Motor neuron (in vitro differentiated cells): ENCODE results near the gene SV2C. TPM values are rescaled to one million over a fixed set of nuclear protein-coding genes. Genes with fewer than 3 reads are reported as not detected.
A peak's percentile ranks its signal among the peaks of the same experiment; 100 is the strongest.
"Not testable (repeated sequence)": the region's sequence is repeated elsewhere in the genome, so short reads cannot be mapped to it uniquely, and the experiment has no call there.

ENCODE experiments used
- ATAC-seq, 8 experiments: fragments of 200-7000 bp; cut with Tn5 transposase; replicated peaks in 6 of 8; 2 replicates each; pipeline ENCODE4 v1.8.0; 2021; ENCODE audit warnings: mild to moderate bottlenecking in 8 of 8, moderate library complexity in 8 of 8
- H3K27ac ChIP-seq, 2 donors: fragments of 250-450 bp; sonication (Bioruptor Pico); 2 replicates each; pipeline ENCODE4 v1.9.0; 2021; ENCODE audit warnings: antibody characterized with exemption in 2 of 2, mild to moderate bottlenecking in 2 of 2, moderate library complexity in 1 of 2
- H3K4me1 ChIP-seq, 2 donors: fragments of 250-450 bp; sonication (Bioruptor Pico); replicated peaks in 1 of 2; 2 replicates each; pipeline ENCODE4 v1.6.1; 2021; ENCODE audit warnings: antibody characterized with exemption in 2 of 2, mild to moderate bottlenecking in 2 of 2, moderate library complexity in 1 of 2
- H3K4me3 ChIP-seq, 5 donors: fragments of 250-450 bp; sonication (Bioruptor Pico); 2 replicates each; pipeline ENCODE4 v1.9.0; 2021; ENCODE audit warnings: antibody characterized with exemption in 5 of 5, mild to moderate bottlenecking in 5 of 5, moderate library complexity in 4 of 5
- WGBS, 10 experiments: fragments of 450-650 bp; shearing (Covaris generic); methylation state at CpG; one replicate each; pipeline ENCODE4 v1.0.0; 2022; 5-methylcytosine and 5-hydroxymethylcytosine counted together
- in situ Hi-C, 9 experiments: fragments of 400-800 bp; cut with MboI; loops; one replicate each; pipeline ENCODE4 v1.15.0; 2021; ENCODE audit warnings: low sequenced_read_pairs in 9 of 9, low pct_unique_long_range_greater_than_20kb in 2 of 9; ENCODE audit not compliant: unreplicated experiment in 9 of 9
- total RNA-seq, 8 experiments: library from RNA; unstranded; fragments of 300-600 nt; gene quantifications; 2 replicates each; pipeline versions ENCODE4 v1.2.3 to v1.2.4, GENCODE V29; 2022

SV2C gene
- total RNA-seq, 8 experiments from 2014 or later = 0.20 to 21.8 (median 11.5) TPM

- in situ Hi-C loops = no loop called here
- no peak for ATAC-seq
- H3K4me3 ChIP-seq = no peak overlapping the region
- 0 to 63% (median 20%) methylated on average over 1 to 2 of the region's 2 CpGs; no CpG with 5 or more reads in 6 of the 10 experiments for WGBS, 10 experiments
- no peak overlapping the region for H3K27ac ChIP-seq
- peaks cover 8 to 14% of the 10 kb centered on the region in 2 donors for H3K4me1 ChIP-seq
Measured at GRCh38 chr5:76223696-76224095, 140.5 kb downstream of the SV2C start.

GRCh38 chr5:76224898-76225297 lies 141.7 kb downstream of the SV2C start:
- Histone ChIP-seq H3K4me1 (peaks cover 8 to 14% of the 10 kb centered on the region in 2 donors), H3K27ac (no peak overlapping the region), H3K4me3 (no peak overlapping the region)
- in situ Hi-C loops = loop anchor here in 1 of 9 experiments (25.0 kb wide), 1 partner anchor 488 kb away; no protein-coding TSS in a partner anchor
- ATAC-seq = peak in 3 of 8 experiments; percentile 30 to 73 (median 31)
- 8 to 80% (median 40%) methylated on average over 1 of the region's 1 CpG; no CpG with 5 or more reads in 3 of the 10 experiments for WGBS, 10 experiments

- peaks cover 8 to 14% of the 10 kb centered on the region in 2 donors for H3K4me1 ChIP-seq
- in situ Hi-C loops = loop anchor here in 1 of 9 experiments (25.0 kb wide), 1 partner anchor 488 kb away; no protein-coding TSS in a partner anchor
- 18 to 100% (median 94%) methylated on average over 1 to 2 of the region's 2 CpGs; no CpG with 5 or more reads in 2 of the 10 experiments for WGBS, 10 experiments
- ATAC-seq = no peak
- no peak overlapping the region for H3K4me3 ChIP-seq
- H3K27ac ChIP-seq = no peak overlapping the region
Measured at GRCh38 chr5:76225336-76225735, 142.2 kb downstream of the SV2C start.

- no peak overlapping the region for H3K4me3 ChIP-seq
- H3K27ac ChIP-seq = no peak overlapping the region
- H3K4me1 ChIP-seq = peaks cover 8 to 22% of the 10 kb centered on the region in 2 donors
- ATAC-seq = peak in 2 of 8 experiments; percentile 68 to 95
- WGBS, 10 experiments = 0 to 100% (median 80%) methylated on average over 1 to 3 of the region's 3 CpGs
- in situ Hi-C loops = loop anchor here in 1 of 9 experiments (25.0 kb wide), 1 partner anchor 493 kb away; no protein-coding TSS in a partner anchor
Measured at GRCh38 chr5:76229900-76230299, 146.7 kb downstream of the SV2C start.

GRCh38 chr5:76230711-76231285 lies 147.6 kb downstream of the SV2C start:
- WGBS, 10 experiments = 16 to 100% (median 80%) methylated on average over 1 to 2 of the region's 2 CpGs; no CpG with 5 or more reads in 1 of the 10 experiments
- in situ Hi-C loops = loop anchor here in 1 of 9 experiments (25.0 kb wide), 1 partner anchor 493 kb away; no protein-coding TSS in a partner anchor
- H3K4me3 ChIP-seq = no peak overlapping the region
- no peak overlapping the region for H3K27ac ChIP-seq
- H3K4me1 ChIP-seq = peaks cover 8 to 31% of the 10 kb centered on the region in 2 donors
- ATAC-seq = no peak

- 22 to 88% (median 53%) methylated on average over 3 to 4 of the region's 4 CpGs for WGBS, 10 experiments
- Histone ChIP-seq H3K4me3 (no peak overlapping the region), H3K4me1 (peaks cover 3 to 32% of the 10 kb centered on the region in 2 donors), H3K27ac (peak overlapping the region in 1 of 2 donors; percentile 12)
- peak in 5 of 8 experiments; percentile 88 to 96 (median 90) for ATAC-seq
- in situ Hi-C loops = loop anchor here in 1 of 9 experiments (25.0 kb wide), 1 partner anchor 497 kb away; no protein-coding TSS in a partner anchor
Measured at GRCh38 chr5:76234665-76235064, 151.5 kb downstream of the SV2C start.

- ATAC-seq = no peak
- Histone ChIP-seq H3K4me3 (no peak overlapping the region), H3K4me1 (peaks cover 3 to 35% of the 10 kb centered on the region in 2 donors), H3K27ac (no peak overlapping the region)
- WGBS, 10 experiments = 4 to 100% (median 92%) methylated on average over 1 to 4 of the region's 4 CpGs; no CpG with 5 or more reads in 2 of the 10 experiments
- in situ Hi-C loops = loop anchor here in 1 of 9 experiments (25.0 kb wide), 1 partner anchor 499 kb away; no protein-coding TSS in a partner anchor
Measured at GRCh38 chr5:76236684-76237083, 153.5 kb downstream of the SV2C start.

GRCh38 chr5:76240336-76240735 lies 157.2 kb downstream of the SV2C start:
- WGBS, 10 experiments = 0 to 61% (median 46%) methylated on average over 1 to 2 of the region's 2 CpGs; no CpG with 5 or more reads in 6 of the 10 experiments
- no peak for ATAC-seq
- Histone ChIP-seq H3K27ac (no peak overlapping the region), H3K4me3 (no peak overlapping the region), H3K4me1 (peaks cover 3 to 21% of the 10 kb centered on the region in 2 donors)
- in situ Hi-C loops = loop anchor here in 1 of 9 experiments (25.0 kb wide), 1 partner anchor 503 kb away; no protein-coding TSS in a partner anchor

GRCh38 chr5:76242155-76242554 lies 159.0 kb downstream of the SV2C start:
- ATAC-seq, H3K4me3 ChIP-seq, H3K27ac ChIP-seq: not testable (repeated sequence)
- in situ Hi-C loops = loop anchor here in 1 of 9 experiments (25.0 kb wide), 1 partner anchor 505 kb away; no protein-coding TSS in a partner anchor
- 0 to 100% (median 78%) methylated on average over 1 to 7 of the region's 22 CpGs; no CpG with 5 or more reads in 4 of the 10 experiments for WGBS, 10 experiments
- H3K4me1 ChIP-seq = peaks cover 0 to 27% of the 10 kb centered on the region in 2 donors

GRCh38 chr5:76245590-76245989 lies 162.4 kb downstream of the SV2C start:
- Histone ChIP-seq H3K4me3 (no peak overlapping the region), H3K4me1 (peaks cover 0 to 30% of the 10 kb centered on the region in 2 donors), H3K27ac (no peak overlapping the region)
- WGBS, 10 experiments = 19 to 88% (median 49%) methylated on average over 1 to 3 of the region's 3 CpGs; no CpG with 5 or more reads in 4 of the 10 experiments
- peak in 5 of 8 experiments; percentile 66 to 90 (median 86) for ATAC-seq
- in situ Hi-C loops = loop anchor here in 1 of 9 experiments (25.0 kb wide), 1 partner anchor 508 kb away; no protein-coding TSS in a partner anchor

- WGBS, 10 experiments = 40 to 100% (median 71%) methylated on average over 1 to 7 of the region's 7 CpGs; no CpG with 5 or more reads in 1 of the 10 experiments
Measured at GRCh38 chr5:76249621-76250020, 166.4 kb downstream of the SV2C start.

GRCh38 chr5:76250463-76250862 lies 167.3 kb downstream of the SV2C start:
- no peak overlapping the region for H3K4me3 ChIP-seq
- WGBS, 10 experiments = 9 to 90% (median 60%) methylated on average over 1 to 5 of the region's 5 CpGs; no CpG with 5 or more reads in 2 of the 10 experiments
- H3K27ac ChIP-seq = no peak overlapping the region
- ATAC-seq = no peak
- peaks cover 0 to 37% of the 10 kb centered on the region in 2 donors for H3K4me1 ChIP-seq
- in situ Hi-C loops = loop anchor here in 2 of 9 experiments (25.0 kb wide), 2 partner anchors 163 to 513 kb away; partner anchors contain the start of gene SV2C (in 1 of the 2)

More at GRCh38 chr5:76249621-76250020, 166.4 kb downstream of the SV2C start:
- H3K4me3 ChIP-seq = no peak overlapping the region
- ATAC-seq = peak in 5 of 8 experiments; percentile 43 to 76 (median 70)
- H3K27ac ChIP-seq = no peak overlapping the region
- in situ Hi-C loops = loop anchor here in 3 of 9 experiments (25.0 kb wide), 2 partner anchors 162 to 512 kb away; partner anchors contain the start of gene SV2C (in 1 of the 3)
- peaks cover 0 to 39% of the 10 kb centered on the region in 2 donors for H3K4me1 ChIP-seq
